SU-DHL-6 (cell line): ENCODE results near the gene LRRC4C.
"Not testable (repeated sequence)": the region's sequence is repeated elsewhere in the genome, so short reads cannot be mapped to it uniquely, and the experiment has no call there.

ENCODE experiments used
- H2AFZ ChIP-seq: fragments of 200-600 bp; sonication (generic); 2 replicates; pipeline ENCODE4 v1.6.1; 2014; ENCODE audit warnings: low read depth, mild to moderate bottlenecking, moderate library complexity, mixed read lengths, antibody characterized with exemption, low read length; ENCODE audit not compliant: severe bottlenecking
- H3F3A ChIP-seq: fragments of 200-600 bp; shearing (Covaris generic); 2 replicates; pipeline ENCODE4 v1.6.0; 2016; ENCODE audit warnings: antibody characterized with exemption, mild to moderate bottlenecking; ENCODE audit not compliant: insufficient read depth
- H3K27ac ChIP-seq: fragments of 200-600 bp; sonication (generic); 2 replicates; pipeline ENCODE4 v1.5.1; 2016; ENCODE audit warnings: low read depth, mild to moderate bottlenecking, low read length, moderate library complexity, mixed read lengths
- H3K27me3 ChIP-seq: fragments of 200-600 bp; sonication (generic), shearing (Covaris generic); 2 replicates; pipeline ENCODE4 v1.6.0; 2014; ENCODE audit warnings: mild to moderate bottlenecking, low read length
- H3K36me3 ChIP-seq: fragments of 200-600 bp; sonication (generic); 2 replicates; pipeline ENCODE4 v1.6.1; 2014; ENCODE audit warnings: mild to moderate bottlenecking, low read length, mixed read lengths
- H3K4me2 ChIP-seq: fragments of 300-600, 200-600 bp; shearing (Covaris generic), sonication (generic); 2 replicates; pipeline ENCODE4 v1.6.0; 2014; ENCODE audit warnings: low read length, low read depth, mild to moderate bottlenecking; ENCODE audit not compliant: poor library complexity, severe bottlenecking
- H3K4me3 ChIP-seq: fragments of 200-600 bp; sonication (generic); 2 replicates; pipeline ENCODE4 v1.5.1; 2014; ENCODE audit warnings: antibody characterized with exemption, low read length, mild to moderate bottlenecking, mixed read lengths; ENCODE audit not compliant: insufficient read depth, poor library complexity, severe bottlenecking
- H3K79me2 ChIP-seq: fragments of 200-600 bp; sonication (generic); 2 replicates; pipeline ENCODE4 v1.6.1; 2014; ENCODE audit warnings: mild to moderate bottlenecking, low read length, moderate library complexity; ENCODE audit not compliant: insufficient read depth
- H3K9ac ChIP-seq: fragments of 200-600 bp; sonication (generic); 2 replicates; pipeline ENCODE4 v1.7.0; 2014; ENCODE audit warnings: mild to moderate bottlenecking, low read length
- H3K9me2 ChIP-seq: fragments of 200-600 bp; sonication (generic); replicated peaks from 2 replicates; pipeline ENCODE4 v1.6.1; 2014; ENCODE audit warnings: low read length; ENCODE audit not compliant: insufficient read depth
- H3K9me3 ChIP-seq: fragments of 200-600 bp; sonication (generic); 2 replicates; pipeline ENCODE4 v1.6.1; 2014; ENCODE audit warnings: low read length, mixed read lengths; ENCODE audit not compliant: insufficient read depth
- H4K20me1 ChIP-seq: fragments of 200-600 bp; sonication (generic); 2 replicates; pipeline ENCODE4 v1.6.1; 2014; ENCODE audit warnings: low read depth, mild to moderate bottlenecking, antibody characterized with exemption, low read length, moderate library complexity, mixed read lengths
- EZH2phosphoT487 ChIP-seq: fragments of 200-600 bp; sonication (generic), shearing (Covaris generic); conservative IDR thresholded peaks from 2 replicates; pipeline ENCODE4 v1.6.1; 2018; ENCODE audit warnings: mild to moderate bottlenecking, antibody characterized with exemption, low read length, moderate library complexity, mixed read lengths
- TF ChIP-seq, protein P1 (sequence below): fragments of 200-600 bp; sonication (generic); IDR thresholded peaks from one replicate; pipeline ENCODE4 v1.5.1; 2017; ENCODE audit warnings: antibody characterized with exemption, mild to moderate bottlenecking, low read length, moderate library complexity; ENCODE audit not compliant: insufficient read depth, poor library complexity, severe bottlenecking

Gene LRRC4C

DNA sequence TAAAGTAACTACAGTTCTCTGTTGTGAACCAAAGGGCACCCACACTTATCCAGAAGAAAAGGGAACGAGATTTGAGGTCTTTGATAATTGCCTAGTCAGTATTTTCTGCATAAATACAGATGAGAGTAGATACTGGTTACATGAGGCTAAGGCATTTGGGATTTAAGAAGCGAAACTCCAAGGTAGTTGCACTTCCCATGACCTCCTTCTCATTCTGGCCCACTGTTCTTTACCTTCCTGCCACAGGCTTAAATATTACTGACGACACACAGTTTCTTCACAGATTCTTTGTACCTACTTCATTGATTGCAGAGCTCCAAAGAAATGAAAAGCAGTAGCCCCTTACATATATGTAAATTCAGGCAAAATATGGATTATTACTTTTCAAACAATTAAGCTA lies 915.3 kb downstream of the LRRC4C start:
- Histone ChIP-seq H3K9me3 (no peaks in the 10 kb centered on the region), H3K4me3 (no peak overlapping the region), H3K36me3 (no peaks in the 10 kb centered on the region), H2AFZ (no peak overlapping the region), H3F3A (no peaks in the 10 kb centered on the region), H3K9me2 (no peaks in the 10 kb centered on the region), H3K79me2 (no peaks in the 10 kb centered on the region), H3K4me2 (no peak overlapping the region), H4K20me1 (no peaks in the 10 kb centered on the region), H3K9ac (no peak overlapping the region), H3K27me3 (no peaks in the 10 kb centered on the region), H3K27ac (no peak overlapping the region)
- TF ChIP-seq, protein P1, sequence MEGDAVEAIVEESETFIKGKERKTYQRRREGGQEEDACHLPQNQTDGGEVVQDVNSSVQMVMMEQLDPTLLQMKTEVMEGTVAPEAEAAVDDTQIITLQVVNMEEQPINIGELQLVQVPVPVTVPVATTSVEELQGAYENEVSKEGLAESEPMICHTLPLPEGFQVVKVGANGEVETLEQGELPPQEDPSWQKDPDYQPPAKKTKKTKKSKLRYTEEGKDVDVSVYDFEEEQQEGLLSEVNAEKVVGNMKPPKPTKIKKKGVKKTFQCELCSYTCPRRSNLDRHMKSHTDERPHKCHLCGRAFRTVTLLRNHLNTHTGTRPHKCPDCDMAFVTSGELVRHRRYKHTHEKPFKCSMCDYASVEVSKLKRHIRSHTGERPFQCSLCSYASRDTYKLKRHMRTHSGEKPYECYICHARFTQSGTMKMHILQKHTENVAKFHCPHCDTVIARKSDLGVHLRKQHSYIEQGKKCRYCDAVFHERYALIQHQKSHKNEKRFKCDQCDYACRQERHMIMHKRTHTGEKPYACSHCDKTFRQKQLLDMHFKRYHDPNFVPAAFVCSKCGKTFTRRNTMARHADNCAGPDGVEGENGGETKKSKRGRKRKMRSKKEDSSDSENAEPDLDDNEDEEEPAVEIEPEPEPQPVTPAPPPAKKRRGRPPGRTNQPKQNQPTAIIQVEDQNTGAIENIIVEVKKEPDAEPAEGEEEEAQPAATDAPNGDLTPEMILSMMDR: no peak
- no peak for TF ChIP-seq EZH2phosphoT487

DNA sequence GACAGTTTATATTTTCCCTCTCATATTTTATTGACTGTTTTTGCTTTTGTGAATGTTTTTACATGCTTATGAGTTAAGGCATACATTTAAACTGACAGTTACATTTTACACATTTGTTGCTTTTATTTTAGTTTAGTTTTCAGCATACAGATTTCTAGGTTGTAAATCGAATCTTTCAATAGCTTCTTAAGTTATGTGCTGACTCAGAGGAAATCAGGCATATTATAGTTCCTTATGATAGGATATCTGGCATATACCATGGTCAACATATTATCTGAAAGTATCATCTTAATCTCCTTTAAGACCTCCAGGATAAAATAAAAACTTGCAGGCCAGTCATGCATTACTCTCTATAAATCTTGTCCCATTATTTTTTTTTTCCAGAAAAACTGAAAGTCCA lies 916.6 kb downstream of the LRRC4C start:
- Histone ChIP-seq H4K20me1 (no peaks in the 10 kb centered on the region), H3K4me3 (no peak overlapping the region), H3K27ac (no peak overlapping the region), H3K9me2 (no peaks in the 10 kb centered on the region), H2AFZ (no peak overlapping the region), H3F3A (no peaks in the 10 kb centered on the region), H3K36me3 (no peaks in the 10 kb centered on the region), H3K4me2 (no peak overlapping the region), H3K9me3 (no peaks in the 10 kb centered on the region), H3K79me2 (no peaks in the 10 kb centered on the region), H3K27me3 (no peaks in the 10 kb centered on the region), H3K9ac (no peak overlapping the region)
- TF ChIP-seq, protein P1: no peak
- no peak for TF ChIP-seq EZH2phosphoT487

DNA sequence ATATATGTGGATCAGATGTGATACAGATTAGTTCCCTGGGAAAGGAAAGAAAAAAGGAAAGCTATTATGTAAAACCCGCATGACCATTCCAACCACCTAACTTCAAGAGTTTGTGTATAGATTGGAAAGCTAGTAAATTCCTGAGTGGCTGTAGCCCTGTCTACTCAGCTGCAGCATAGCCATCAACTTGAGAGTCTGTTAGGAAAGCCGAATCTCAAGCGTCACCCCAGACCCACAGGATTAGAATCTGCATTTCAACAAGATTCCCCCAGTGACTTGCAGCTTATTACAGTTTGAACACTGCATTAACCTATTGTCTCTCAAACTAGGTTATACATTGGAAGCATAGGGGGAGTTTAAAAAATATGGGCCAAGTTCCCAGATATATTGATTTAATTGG lies 921.7 kb downstream of the LRRC4C start:
- Histone ChIP-seq H3K79me2 (no peaks in the 10 kb centered on the region), H3K9me2 (no peaks in the 10 kb centered on the region), H2AFZ (no peak overlapping the region), H3F3A (no peaks in the 10 kb centered on the region), H3K4me2 (no peak overlapping the region), H3K4me3 (no peak overlapping the region), H4K20me1 (no peaks in the 10 kb centered on the region), H3K9ac (no peak overlapping the region), H3K27ac (no peak overlapping the region), H3K27me3 (no peaks in the 10 kb centered on the region), H3K36me3 (no peaks in the 10 kb centered on the region), H3K9me3 (no peaks in the 10 kb centered on the region)
- TF ChIP-seq EZH2phosphoT487: no peak
- TF ChIP-seq, protein P1: no peak

DNA sequence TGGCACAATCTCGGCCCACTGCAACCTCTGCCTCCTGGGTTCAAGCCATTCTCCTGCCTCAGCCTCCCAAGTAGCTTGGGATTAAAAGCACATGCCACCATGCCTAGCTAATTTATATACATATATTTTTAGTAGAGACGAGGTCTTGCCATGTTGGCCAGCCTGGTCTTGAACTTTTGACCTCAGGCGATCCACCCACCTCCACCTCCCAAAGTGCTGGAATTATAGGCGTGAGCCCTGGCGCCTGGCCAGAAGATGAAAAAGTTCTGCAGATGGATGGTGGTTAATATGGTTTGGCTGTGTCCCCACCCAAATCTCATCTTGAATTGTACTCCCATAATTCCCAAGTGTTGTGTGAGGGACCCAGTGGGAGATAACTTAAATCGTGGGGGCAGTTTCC lies 937.4 kb downstream of the LRRC4C start:
- not testable (repeated sequence) for H3K79me2 ChIP-seq, H2AFZ ChIP-seq, H3K4me2 ChIP-seq, H3K36me3 ChIP-seq, H3K27me3 ChIP-seq, H3F3A ChIP-seq, H3K27ac ChIP-seq, H3K4me3 ChIP-seq, H3K9me2 ChIP-seq, H3K9me3 ChIP-seq, H4K20me1 ChIP-seq, H3K9ac ChIP-seq
